GM23338 (cell line): Measurements from ENCODE around the gene BEND4. TPM values are rescaled to one million over a fixed set of nuclear protein-coding genes. Genes with fewer than 3 reads are reported as not detected.

Experiments used
- ATAC-seq: fragments of 200-7000 bp; cut with Tn5 transposase; 3 replicates; pipeline ENCODE4 v1.9.1; 2020
- DNase-seq: peaks from one replicate; pipeline ENCODE4 v3.0.0-alpha.2; 2015; ENCODE audit warnings: low spot score
- H2AFZ ChIP-seq: fragments of 200-600 bp; sonication (generic); 2 replicates; pipeline ENCODE4 v1.8.0; 2016; ENCODE audit warnings: antibody characterized with exemption, mild to moderate bottlenecking, moderate library complexity
- H3F3A ChIP-seq: fragments of 200-600 bp; sonication (generic); replicated peaks from 2 replicates; pipeline ENCODE4 v1.8.0; 2017; ENCODE audit warnings: antibody characterized with exemption, mixed run types, low read depth
- H3K27ac ChIP-seq: fragments of 200-600 bp; sonication (generic); 2 replicates; pipeline ENCODE4 v1.6.1; 2016; ENCODE audit warnings: low read depth
- H3K27me3 ChIP-seq: fragments of 200-600 bp; sonication (generic); 2 replicates; pipeline ENCODE4 v1.8.0; 2016; ENCODE audit warnings: mild to moderate bottlenecking, mixed run types, moderate library complexity; ENCODE audit not compliant: insufficient read depth
- H3K36me3 ChIP-seq: fragments of 200-600 bp; sonication (generic); 2 replicates; pipeline ENCODE4 v1.8.0; 2016; ENCODE audit warnings: mild to moderate bottlenecking; ENCODE audit not compliant: insufficient read depth
- H3K4me1 ChIP-seq: fragments of 200-600 bp; sonication (generic); 2 replicates; pipeline ENCODE4 v1.8.0; 2016; ENCODE audit warnings: mild to moderate bottlenecking, moderate library complexity; ENCODE audit not compliant: insufficient read depth
- H3K4me2 ChIP-seq: fragments of 200-600 bp; sonication (generic); 2 replicates; pipeline ENCODE4 v1.7.1; 2017; ENCODE audit warnings: mixed run types
- H3K4me3 ChIP-seq: fragments of 200-600 bp; sonication (generic); 2 replicates; pipeline ENCODE4 v1.6.1; 2016; ENCODE audit warnings: mixed run types
- H3K79me2 ChIP-seq: fragments of 200-600 bp; sonication (generic); replicated peaks from 2 replicates; pipeline ENCODE4 v1.8.0; 2017; ENCODE audit warnings: mild to moderate bottlenecking; ENCODE audit not compliant: insufficient read depth
- H3K9me2 ChIP-seq: fragments of 200-600 bp; sonication (generic); 2 replicates; pipeline ENCODE4 v1.8.0; 2017; ENCODE audit not compliant: insufficient read depth
- H4K20me1 ChIP-seq: fragments of 200-600 bp; sonication (generic); replicated peaks from 2 replicates; pipeline ENCODE4 v1.8.0; 2017; ENCODE audit warnings: mild to moderate bottlenecking; ENCODE audit not compliant: insufficient read depth
- H3K27ac Mint-ChIP-seq: 2 replicates; pipeline ENCODE4 v1.8.0; 2020; ENCODE audit warnings: inconsistent platforms, mild to moderate bottlenecking, moderate library complexity, mixed read lengths
- H3K27me3 Mint-ChIP-seq: 3 replicates; pipeline ENCODE4 v1.8.0; 2022; ENCODE audit warnings: low read depth, mild to moderate bottlenecking, moderate library complexity, mixed read lengths, inconsistent platforms; ENCODE audit not compliant: insufficient read depth, poor library complexity
- H3K36me3 Mint-ChIP-seq: 3 replicates; pipeline ENCODE4 v1.8.0; 2021; ENCODE audit warnings: low read depth, mild to moderate bottlenecking, inconsistent platforms, moderate library complexity, mixed read lengths
- H3K4me1 Mint-ChIP-seq: 3 replicates; pipeline ENCODE4 v1.8.0; 2020; ENCODE audit warnings: mild to moderate bottlenecking, inconsistent platforms, mixed read lengths
- H3K4me3 Mint-ChIP-seq: 3 replicates; pipeline ENCODE4 v1.8.0; 2021; ENCODE audit warnings: moderate library complexity, mild to moderate bottlenecking, inconsistent platforms, mixed read lengths
- H3K9me3 Mint-ChIP-seq: 3 replicates; pipeline ENCODE4 v1.8.0; 2020; ENCODE audit warnings: moderate library complexity, mild to moderate bottlenecking, inconsistent platforms, mixed read lengths
- ETS1 ChIP-seq: IDR thresholded peaks from 2 replicates; pipeline ENCODE4 v1.6.1; 2016; ENCODE audit warnings: antibody characterized with exemption
- EZH2phosphoT487 ChIP-seq: fragments of 200-600 bp; sonication (generic); IDR thresholded peaks from one replicate; pipeline ENCODE4 v1.8.1; 2018; ENCODE audit warnings: antibody characterized with exemption; ENCODE audit not compliant: unreplicated experiment
- REST ChIP-seq: IDR thresholded peaks from one replicate; pipeline ENCODE4 v1.6.1; 2018; ENCODE audit warnings: antibody characterized with exemption; ENCODE audit not compliant: unreplicated experiment
- STAT1 ChIP-seq: IDR thresholded peaks from one replicate; pipeline ENCODE4 v1.6.1; 2016; ENCODE audit warnings: antibody characterized with exemption; ENCODE audit not compliant: unreplicated experiment
- polyA plus RNA-seq: library from polyadenylated mRNA; unstranded; fragments of >200 nt; fragmentation: Nextera tagmentation; extraction: Ambion mirVana; gene quantifications from 2 replicates; pipeline ENCODE4 v1.2.1, GENCODE V29; 2016
- total RNA-seq: library from RNA; depleted of rRNA; stranded (reverse); fragments of >200 nt; shearing (Covaris generic); gene quantifications from 2 replicates; pipeline ENCODE4 v1.2.3, GENCODE V29; 2014
- TF ChIP-seq, protein P1 (sequence below): fragments of 250-450 bp; sonication (Bioruptor Pico); IDR thresholded peaks from 2 replicates; pipeline ENCODE4 v1.5.0; 2020; ENCODE audit warnings: mild to moderate bottlenecking, moderate library complexity

Gene BEND4
- total and polyA plus RNA-seq, 2 experiments from 2014 or later: 13.5 to 60.2 TPM

DNA sequence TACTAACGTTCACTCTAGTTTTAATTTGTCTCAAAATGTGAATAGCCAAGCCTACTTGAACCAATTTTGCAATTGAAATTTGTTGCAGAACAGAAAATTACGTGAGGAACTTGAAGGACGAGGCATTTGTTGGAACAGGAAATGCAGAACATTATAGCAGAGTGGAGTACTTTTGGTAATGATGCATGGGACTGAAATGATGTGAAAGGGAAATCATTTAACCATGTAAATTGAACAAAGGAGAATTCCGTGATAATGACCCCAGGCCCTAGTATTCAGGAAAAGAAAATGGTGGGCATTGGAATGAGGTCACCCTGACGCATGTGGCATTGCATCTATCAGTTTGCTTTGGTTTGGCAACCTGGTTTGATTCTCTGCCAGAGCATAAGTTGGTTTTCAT is 44.9 kb upstream of the BEND4 start:
- no peak overlapping the region for H2AFZ ChIP-seq
- no peak overlapping the region for H3K4me2 ChIP-seq
- H4K20me1 ChIP-seq: no peaks in the 10 kb centered on the region
- H3F3A ChIP-seq: no peaks in the 10 kb centered on the region
- no peak overlapping the region for H3K4me3 ChIP-seq
- Mint-ChIP-seq H3K4me3 (no peak overlapping the region), H3K27ac (no peak overlapping the region), H3K27me3 (peaks cover 1% of the 10 kb centered on the region), H3K9me3 (peaks cover 6% of the 10 kb centered on the region), H3K4me1 (peaks cover 9% of the 10 kb centered on the region), H3K36me3 (peaks cover 2% of the 10 kb centered on the region; the same call in 1 of the 3 replicates)
- TF ChIP-seq ETS1: no peak
- TF ChIP-seq REST: no peak
- no peaks in the 10 kb centered on the region for H3K79me2 ChIP-seq
- H3K4me1 ChIP-seq: no peaks in the 10 kb centered on the region; the same call in 1 of the 2 replicates
- peaks cover 14% of the 10 kb centered on the region for H3K9me2 ChIP-seq
- no peak for ATAC-seq
- no peaks in the 10 kb centered on the region for H3K36me3 ChIP-seq
- DNase-seq: no peak
- H3K27me3 ChIP-seq: no peaks in the 10 kb centered on the region
- H3K27ac ChIP-seq: no peak overlapping the region

GRCh38 chr4:42172921-42173320 is 20.5 kb upstream of the BEND4 start:
- H4K20me1 ChIP-seq: no peaks in the 10 kb centered on the region
- Mint-ChIP-seq H3K36me3 (no peaks in the 10 kb centered on the region), H3K4me3 (no peak overlapping the region), H3K4me1 (peaks cover 15% of the 10 kb centered on the region), H3K27me3 (no peaks in the 10 kb centered on the region), H3K9me3 (peaks cover 3% of the 10 kb centered on the region; the same call in 2 of the 3 replicates), H3K27ac (no peak overlapping the region)
- no peak overlapping the region for H3K4me3 ChIP-seq
- peak overlapping the region; percentile 49; the same call in 1 of the 2 replicates for H2AFZ ChIP-seq
- peaks cover 13% of the 10 kb centered on the region for H3K4me1 ChIP-seq
- no peaks in the 10 kb centered on the region; the same call in 1 of the 2 replicates for H3K36me3 ChIP-seq
- ATAC-seq: peak; percentile 64
- no peaks in the 10 kb centered on the region for H3K27me3 ChIP-seq
- H3F3A ChIP-seq: no peaks in the 10 kb centered on the region
- no peak overlapping the region for H3K27ac ChIP-seq
- DNase-seq: peak; percentile 12
- peaks cover 17% of the 10 kb centered on the region for H3K9me2 ChIP-seq
- no peak overlapping the region for H3K4me2 ChIP-seq
- H3K79me2 ChIP-seq: no peaks in the 10 kb centered on the region
- TF ChIP-seq EZH2phosphoT487 (no peak), STAT1 (no peak), ETS1 (no peak)
- TF ChIP-seq, protein P1, sequence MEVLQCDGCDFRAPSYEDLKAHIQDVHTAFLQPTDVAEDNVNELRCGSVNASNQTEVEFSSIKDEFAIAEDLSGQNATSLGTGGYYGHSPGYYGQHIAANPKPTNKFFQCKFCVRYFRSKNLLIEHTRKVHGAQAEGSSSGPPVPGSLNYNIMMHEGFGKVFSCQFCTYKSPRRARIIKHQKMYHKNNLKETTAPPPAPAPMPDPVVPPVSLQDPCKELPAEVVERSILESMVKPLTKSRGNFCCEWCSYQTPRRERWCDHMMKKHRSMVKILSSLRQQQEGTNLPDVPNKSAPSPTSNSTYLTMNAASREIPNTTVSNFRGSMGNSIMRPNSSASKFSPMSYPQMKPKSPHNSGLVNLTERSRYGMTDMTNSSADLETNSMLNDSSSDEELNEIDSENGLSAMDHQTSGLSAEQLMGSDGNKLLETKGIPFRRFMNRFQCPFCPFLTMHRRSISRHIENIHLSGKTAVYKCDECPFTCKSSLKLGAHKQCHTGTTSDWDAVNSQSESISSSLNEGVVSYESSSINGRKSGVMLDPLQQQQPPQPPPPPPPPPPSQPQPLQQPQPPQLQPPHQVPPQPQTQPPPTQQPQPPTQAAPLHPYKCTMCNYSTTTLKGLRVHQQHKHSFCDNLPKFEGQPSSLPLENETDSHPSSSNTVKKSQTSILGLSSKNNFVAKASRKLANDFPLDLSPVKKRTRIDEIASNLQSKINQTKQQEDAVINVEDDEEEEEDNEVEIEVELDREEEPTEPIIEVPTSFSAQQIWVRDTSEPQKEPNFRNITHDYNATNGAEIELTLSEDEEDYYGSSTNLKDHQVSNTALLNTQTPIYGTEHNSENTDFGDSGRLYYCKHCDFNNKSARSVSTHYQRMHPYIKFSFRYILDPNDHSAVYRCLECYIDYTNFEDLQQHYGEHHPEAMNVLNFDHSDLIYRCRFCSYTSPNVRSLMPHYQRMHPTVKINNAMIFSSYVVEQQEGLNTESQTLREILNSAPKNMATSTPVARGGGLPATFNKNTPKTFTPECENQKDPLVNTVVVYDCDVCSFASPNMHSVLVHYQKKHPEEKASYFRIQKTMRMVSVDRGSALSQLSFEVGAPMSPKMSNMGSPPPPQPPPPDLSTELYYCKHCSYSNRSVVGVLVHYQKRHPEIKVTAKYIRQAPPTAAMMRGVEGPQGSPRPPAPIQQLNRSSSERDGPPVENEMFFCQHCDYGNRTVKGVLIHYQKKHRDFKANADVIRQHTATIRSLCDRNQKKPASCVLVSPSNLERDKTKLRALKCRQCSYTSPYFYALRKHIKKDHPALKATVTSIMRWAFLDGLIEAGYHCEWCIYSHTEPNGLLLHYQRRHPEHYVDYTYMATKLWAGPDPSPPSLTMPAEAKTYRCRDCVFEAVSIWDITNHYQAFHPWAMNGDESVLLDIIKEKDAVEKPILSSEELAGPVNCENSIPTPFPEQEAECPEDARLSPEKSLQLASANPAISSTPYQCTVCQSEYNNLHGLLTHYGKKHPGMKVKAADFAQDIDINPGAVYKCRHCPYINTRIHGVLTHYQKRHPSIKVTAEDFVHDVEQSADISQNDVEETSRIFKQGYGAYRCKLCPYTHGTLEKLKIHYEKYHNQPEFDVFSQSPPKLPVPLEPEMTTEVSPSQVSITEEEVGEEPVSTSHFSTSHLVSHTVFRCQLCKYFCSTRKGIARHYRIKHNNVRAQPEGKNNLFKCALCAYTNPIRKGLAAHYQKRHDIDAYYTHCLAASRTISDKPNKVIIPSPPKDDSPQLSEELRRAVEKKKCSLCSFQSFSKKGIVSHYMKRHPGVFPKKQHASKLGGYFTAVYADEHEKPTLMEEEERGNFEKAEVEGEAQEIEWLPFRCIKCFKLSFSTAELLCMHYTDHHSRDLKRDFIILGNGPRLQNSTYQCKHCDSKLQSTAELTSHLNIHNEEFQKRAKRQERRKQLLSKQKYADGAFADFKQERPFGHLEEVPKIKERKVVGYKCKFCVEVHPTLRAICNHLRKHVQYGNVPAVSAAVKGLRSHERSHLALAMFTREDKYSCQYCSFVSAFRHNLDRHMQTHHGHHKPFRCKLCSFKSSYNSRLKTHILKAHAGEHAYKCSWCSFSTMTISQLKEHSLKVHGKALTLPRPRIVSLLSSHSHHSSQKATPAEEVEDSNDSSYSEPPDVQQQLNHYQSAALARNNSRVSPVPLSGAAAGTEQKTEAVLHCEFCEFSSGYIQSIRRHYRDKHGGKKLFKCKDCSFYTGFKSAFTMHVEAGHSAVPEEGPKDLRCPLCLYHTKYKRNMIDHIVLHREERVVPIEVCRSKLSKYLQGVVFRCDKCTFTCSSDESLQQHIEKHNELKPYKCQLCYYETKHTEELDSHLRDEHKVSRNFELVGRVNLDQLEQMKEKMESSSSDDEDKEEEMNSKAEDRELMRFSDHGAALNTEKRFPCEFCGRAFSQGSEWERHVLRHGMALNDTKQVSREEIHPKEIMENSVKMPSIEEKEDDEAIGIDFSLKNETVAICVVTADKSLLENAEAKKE: no peak
